ENCODE results near the gene GPC4. TPM values are rescaled to one million over a fixed set of nuclear protein-coding genes. Genes with fewer than 3 reads are reported as not detected.

Gene GPC4
- total RNA-seq, 4 donors from 2014 or later: 7.4 to 11.0 (median 9.0) TPM

DNA sequence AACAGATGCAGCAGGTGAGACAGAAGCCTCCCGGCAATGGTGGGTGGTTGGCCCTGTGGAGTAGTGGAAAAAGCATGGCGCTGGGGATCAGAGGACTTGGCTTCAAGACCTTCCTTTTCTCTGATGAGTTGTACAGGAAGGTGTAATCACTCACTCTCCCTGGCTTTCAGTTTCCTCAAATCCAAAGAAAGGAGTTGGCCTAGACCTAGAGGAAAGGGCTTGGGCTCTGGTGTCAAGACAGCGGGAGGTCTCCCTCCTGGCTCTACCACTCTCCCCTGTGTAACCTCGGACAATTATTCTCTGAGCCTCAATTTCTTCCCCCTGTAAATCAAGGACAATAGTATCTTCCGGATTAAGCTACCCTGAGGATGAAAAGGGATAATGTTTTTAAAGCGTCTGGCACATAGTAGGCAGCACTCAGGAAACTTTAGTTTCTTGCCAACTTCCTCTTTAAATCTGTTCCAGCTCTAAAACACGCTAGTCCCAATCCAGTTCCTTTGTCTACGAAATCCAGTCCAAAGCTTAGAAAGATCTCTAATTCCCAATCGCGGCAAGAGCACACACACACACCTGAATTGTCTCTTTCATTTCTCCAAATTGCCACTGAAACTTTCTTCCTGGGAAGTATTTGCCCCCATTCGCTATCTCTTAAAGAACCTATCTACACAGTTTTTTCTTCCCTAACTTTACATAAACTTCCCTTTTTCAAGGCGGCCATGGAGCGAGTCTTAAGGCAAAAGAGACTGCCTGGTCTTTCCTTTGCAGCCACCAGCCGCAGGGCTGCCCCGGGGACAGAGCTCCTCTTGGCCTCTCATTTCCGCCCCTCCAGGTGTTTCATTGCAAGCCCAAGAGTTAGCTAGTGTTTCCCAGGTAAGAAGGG is 29.9 kb upstream of the GPC4 start:
- DNase-seq: no peak
- TF ChIP-seq, protein P1, sequence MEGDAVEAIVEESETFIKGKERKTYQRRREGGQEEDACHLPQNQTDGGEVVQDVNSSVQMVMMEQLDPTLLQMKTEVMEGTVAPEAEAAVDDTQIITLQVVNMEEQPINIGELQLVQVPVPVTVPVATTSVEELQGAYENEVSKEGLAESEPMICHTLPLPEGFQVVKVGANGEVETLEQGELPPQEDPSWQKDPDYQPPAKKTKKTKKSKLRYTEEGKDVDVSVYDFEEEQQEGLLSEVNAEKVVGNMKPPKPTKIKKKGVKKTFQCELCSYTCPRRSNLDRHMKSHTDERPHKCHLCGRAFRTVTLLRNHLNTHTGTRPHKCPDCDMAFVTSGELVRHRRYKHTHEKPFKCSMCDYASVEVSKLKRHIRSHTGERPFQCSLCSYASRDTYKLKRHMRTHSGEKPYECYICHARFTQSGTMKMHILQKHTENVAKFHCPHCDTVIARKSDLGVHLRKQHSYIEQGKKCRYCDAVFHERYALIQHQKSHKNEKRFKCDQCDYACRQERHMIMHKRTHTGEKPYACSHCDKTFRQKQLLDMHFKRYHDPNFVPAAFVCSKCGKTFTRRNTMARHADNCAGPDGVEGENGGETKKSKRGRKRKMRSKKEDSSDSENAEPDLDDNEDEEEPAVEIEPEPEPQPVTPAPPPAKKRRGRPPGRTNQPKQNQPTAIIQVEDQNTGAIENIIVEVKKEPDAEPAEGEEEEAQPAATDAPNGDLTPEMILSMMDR (IDR thresholded peaks at IDR 0.05): no peak
- TF ChIP-seq POLR2A (IDR thresholded peaks at IDR 0.05): no peak
- Histone ChIP-seq H3K4me1 (no peaks in the 10 kb centered on the region), H3K36me3 (no peaks in the 10 kb centered on the region), H3K4me3 (peak overlapping the region in 2 of 4 donors; percentile 37 to 42), H3K27ac (no peak overlapping the region), H3K9me3 (no peaks in the 10 kb centered on the region), H3K27me3 (no peaks in the 10 kb centered on the region)

DNA sequence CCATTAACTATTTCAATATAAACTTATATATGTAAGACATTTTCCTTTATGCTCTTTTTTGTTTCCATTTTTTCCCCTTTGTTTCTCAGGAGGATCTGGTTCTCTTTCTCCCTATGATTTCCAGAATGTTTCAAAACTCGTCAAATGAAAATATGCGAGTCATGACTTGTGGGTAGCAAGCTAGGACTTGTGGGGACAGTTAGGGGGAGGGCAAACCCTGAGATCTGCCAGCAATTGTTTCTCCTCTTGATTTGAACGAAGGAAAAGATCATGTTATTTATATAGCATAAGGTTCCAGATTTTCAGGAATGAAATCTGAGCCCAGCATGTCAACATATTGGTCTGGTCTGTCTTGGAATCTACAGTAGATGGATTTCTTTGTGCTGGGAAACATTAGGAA is 28.9 kb upstream of the GPC4 start:
- Histone ChIP-seq H3K4me3 (no peak overlapping the region), H3K27me3 (no peaks in the 10 kb centered on the region), H3K36me3 (no peaks in the 10 kb centered on the region), H3K9me3 (no peaks in the 10 kb centered on the region), H3K4me1 (no peaks in the 10 kb centered on the region), H3K27ac (no peak overlapping the region)
- TF ChIP-seq, protein P1 (IDR thresholded peaks at IDR 0.05): no peak
- no peak for TF ChIP-seq POLR2A (IDR thresholded peaks at IDR 0.05)
- DNase-seq: no peak

DNA sequence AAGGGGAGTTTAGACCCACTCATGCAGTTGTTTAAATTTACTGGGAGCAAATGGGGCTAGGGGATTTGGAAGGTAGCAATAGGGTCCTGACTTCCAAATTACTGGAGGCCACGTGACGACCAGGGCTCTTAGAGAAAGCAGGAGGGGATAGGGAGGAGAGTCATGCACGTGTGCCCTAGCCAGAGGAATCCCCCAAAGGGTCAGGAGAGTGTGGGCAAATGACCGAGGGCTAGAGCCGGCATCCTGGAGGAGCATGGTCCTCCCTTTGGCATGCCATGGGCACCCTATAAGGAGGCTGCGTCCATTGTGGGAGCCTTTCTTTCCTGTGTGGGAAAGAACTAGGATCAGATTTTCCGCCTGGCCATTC is 25.5 kb upstream of the GPC4 start:
- H3K27ac ChIP-seq: no peak overlapping the region
- H3K9me3 ChIP-seq: no peaks in the 10 kb centered on the region
- H3K4me3 ChIP-seq: no peak overlapping the region
- TF ChIP-seq POLR2A (IDR thresholded peaks at IDR 0.05): no peak
- TF ChIP-seq, protein P1 (IDR thresholded peaks at IDR 0.05): no peak
- no peaks in the 10 kb centered on the region for H3K36me3 ChIP-seq
- no peaks in the 10 kb centered on the region for H3K27me3 ChIP-seq
- H3K4me1 ChIP-seq: no peaks in the 10 kb centered on the region
- no peak for DNase-seq

DNA sequence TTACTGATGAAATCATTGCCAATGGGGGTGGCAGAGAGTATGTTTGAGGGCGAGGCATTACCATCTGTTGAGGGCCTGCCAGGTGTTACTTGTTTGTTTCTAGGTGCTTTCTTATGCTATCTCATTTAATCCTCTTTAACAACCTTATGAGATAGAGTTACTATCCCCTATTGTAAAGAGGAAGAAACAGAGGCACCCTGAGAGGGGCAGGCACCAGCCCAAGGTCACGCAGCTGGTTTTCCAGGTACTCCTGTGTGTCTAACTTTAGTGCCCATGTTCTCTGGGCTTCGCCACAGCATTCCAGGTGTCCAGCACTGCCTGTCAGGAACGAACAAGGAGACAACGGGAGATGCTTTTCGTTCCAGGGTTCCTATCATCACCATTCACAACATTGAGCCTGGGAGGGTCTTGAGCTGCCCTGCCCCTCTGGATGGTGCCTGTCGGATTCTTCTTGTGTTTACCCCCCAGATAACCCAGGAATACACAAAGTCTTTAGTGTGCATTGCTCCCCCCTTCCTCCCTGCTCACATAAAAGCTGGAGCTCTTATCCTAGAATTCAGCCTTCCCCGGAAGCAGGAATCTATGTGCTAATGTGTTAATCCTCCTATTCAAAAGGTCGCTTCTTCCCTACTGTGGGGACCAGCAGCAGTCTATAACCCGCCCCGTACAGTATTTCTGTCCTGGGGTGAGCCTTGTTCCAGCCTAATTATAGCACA is 24.9 kb upstream of the GPC4 start:
- Histone ChIP-seq H3K27me3 (no peaks in the 10 kb centered on the region), H3K4me1 (no peaks in the 10 kb centered on the region)
- TF ChIP-seq, protein P1 (IDR thresholded peaks at IDR 0.05): no peak
- no peak for TF ChIP-seq POLR2A (IDR thresholded peaks at IDR 0.05)

DNA sequence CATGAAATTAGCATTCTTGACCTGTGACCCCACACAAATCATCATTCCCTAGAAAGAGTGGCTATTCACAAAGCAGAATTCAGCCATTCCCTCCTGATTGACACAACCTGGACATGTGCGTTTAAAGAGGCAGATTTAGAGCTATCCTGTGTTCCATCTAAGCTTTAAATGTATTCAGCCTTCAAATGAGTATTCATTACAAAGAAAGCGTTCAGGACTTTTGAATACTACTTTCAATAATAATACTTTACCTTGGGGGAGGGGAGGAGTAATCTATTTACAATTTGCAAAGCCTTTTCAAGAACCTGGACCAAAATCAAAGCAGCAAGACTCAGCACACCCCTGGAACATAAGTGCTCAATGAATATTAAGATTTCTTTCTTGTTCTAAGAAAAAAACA is 22.5 kb upstream of the GPC4 start:
- DNase-seq: no peak
- Histone ChIP-seq H3K36me3 (no peaks in the 10 kb centered on the region), H3K4me3 (no peak overlapping the region), H3K27me3 (no peaks in the 10 kb centered on the region), H3K9me3 (no peaks in the 10 kb centered on the region), H3K4me1 (no peaks in the 10 kb centered on the region), H3K27ac (no peak overlapping the region)
- TF ChIP-seq, protein P1 (IDR thresholded peaks at IDR 0.05): no peak
- TF ChIP-seq POLR2A (IDR thresholded peaks at IDR 0.05): no peak

More for the DNA sequence above, 24.9 kb upstream of the GPC4 start:
- Histone ChIP-seq H3K27ac (no peak overlapping the region), H3K4me3 (no peak overlapping the region), H3K36me3 (no peaks in the 10 kb centered on the region), H3K9me3 (no peaks in the 10 kb centered on the region)
- DNase-seq: no peak

Data from Peyer's patch (tissue), 4 donors.